Right lobe of liver (tissue), 6 donors: ENCODE measurements around the gene DNMT3B. TPM values are rescaled to one million over a fixed set of nuclear protein-coding genes. Genes with fewer than 3 reads are reported as not detected.

ENCODE experiments used
- ATAC-seq, 4 donors: fragments of 200-7000 bp; cut with Tn5 transposase; one replicate each; pipeline ENCODE4 v1.9.1; 2020; ENCODE audit warnings: mild to moderate bottlenecking in 4 of 4, moderate library complexity in 4 of 4
- DNase-seq, 3 donors: peaks; one replicate each; pipeline ENCODE4 v3.0.0-alpha.2; 2020
- H3K27ac ChIP-seq, 3 donors: fragments of 200-600 bp; one replicate each; pipeline ENCODE4 v1.8.0; 2022
- H3K27me3 ChIP-seq, 2 donors: fragments of 200-600 bp; one replicate each; pipeline ENCODE4 v1.8.0; 2022
- H3K36me3 ChIP-seq, 4 donors: fragments of 200-600 bp; sonication (generic) in 1 of 4; one replicate each; pipeline versions ENCODE4 v1.5.1 to v1.8.0; 2017 to 2022; ENCODE audit warnings: control low read depth in 1 of 4
- H3K4me1 ChIP-seq, 4 donors: fragments of 200-600 bp; sonication (generic) in 1 of 4; one replicate each; pipeline versions ENCODE4 v1.5.1 to v1.8.0; 2017 to 2022; ENCODE audit warnings: control low read depth in 1 of 4
- H3K4me3 ChIP-seq, 3 donors: fragments of 200-600 bp; one replicate each; pipeline ENCODE4 v1.8.0; 2022
- H3K9me3 ChIP-seq, 4 donors: fragments of 200-600 bp; sonication (generic) in 1 of 4; one replicate each; pipeline versions ENCODE4 v1.5.1 to v1.8.0; 2017 to 2022; ENCODE audit warnings: control low read depth in 1 of 4
- CTCF ChIP-seq, 4 donors: fragments of 200-600 bp in 3 of 4; fragments of 450-650 bp in 1 of 4; IDR thresholded peaks; one replicate each; pipeline versions ENCODE4 v1.5.1 to v1.8.0; 2016 to 2022; ENCODE audit warnings: antibody characterized with exemption in 4 of 4, mild to moderate bottlenecking in 2 of 4
- POLR2A ChIP-seq: fragments of 450-650 bp; IDR thresholded peaks from one replicate; pipeline ENCODE4 v1.6.1; 2017; ENCODE audit warnings: antibody characterized with exemption, mild to moderate bottlenecking
- WGBS: methylation state at CpG from one replicate; pipeline ENCODE4 v1.1.6; 2018; ENCODE audit warnings: low coverage, low lambda C conversion rate; ENCODE audit not compliant: insufficient coverage; ENCODE audit errors: missing lambda C conversion rate; 5-methylcytosine and 5-hydroxymethylcytosine counted together
- intact Hi-C, 2 donors: fragments of 100-400 bp; cut with DNase I; formaldehyde crosslinking; loops; one replicate each; pipeline versions ENCODE4 v1.11.2 to v1.14.1; 2022
- total RNA-seq, 6 experiments: library from RNA; depleted of rRNA in 2 of 6; stranded (reverse); fragments of >200 nt in 2 of 6; fragmentation: NEBNext Ultra II Directional in 3 of 6; extraction: Animal tissue kit (Norgen Biotek cat#: 25700) in 3 of 6; gene quantifications; one replicate each; pipeline versions ENCODE4 v1.1.0 to v1.2.4, GENCODE V29; 2016 to 2023
- donor health status: DM: no; HTN: yes; CAD: no.
- donor health status: DM: no; HTN: no; CAD: no.
- donor health status: DM: no; HTN: no; CAD: no.
- donor health status: DM: no; HTN: yes; CAD: no.
- donor health status: DM: no; HTN: yes; CAD: no.

DNMT3B gene
- total RNA-seq, 6 experiments from 2014 or later, result 0.43 to 0.88 (median 0.65) TPM

GRCh38 chr20:32752458-32753250 is 9.5 kb upstream of the DNMT3B start:
- no peak for TF ChIP-seq POLR2A
- TF ChIP-seq CTCF (IDR thresholded peaks at IDR 0.05), result no peak
- Histone ChIP-seq H3K27me3 (no peaks in the 10 kb centered on the region), H3K4me1 (no peaks in the 10 kb centered on the region), H3K36me3 (no peaks in the 10 kb centered on the region), H3K9me3 (no peaks in the 10 kb centered on the region), H3K27ac (no peak overlapping the region), H3K4me3 (no peak overlapping the region)
- ATAC-seq (peak in 1 of 4 donors; percentile 87), DNase-seq (no peak)
- WGBS, result 63% methylated on average over 9 of the region's 10 CpGs
- intact Hi-C loops, result no loop called here

DNA sequence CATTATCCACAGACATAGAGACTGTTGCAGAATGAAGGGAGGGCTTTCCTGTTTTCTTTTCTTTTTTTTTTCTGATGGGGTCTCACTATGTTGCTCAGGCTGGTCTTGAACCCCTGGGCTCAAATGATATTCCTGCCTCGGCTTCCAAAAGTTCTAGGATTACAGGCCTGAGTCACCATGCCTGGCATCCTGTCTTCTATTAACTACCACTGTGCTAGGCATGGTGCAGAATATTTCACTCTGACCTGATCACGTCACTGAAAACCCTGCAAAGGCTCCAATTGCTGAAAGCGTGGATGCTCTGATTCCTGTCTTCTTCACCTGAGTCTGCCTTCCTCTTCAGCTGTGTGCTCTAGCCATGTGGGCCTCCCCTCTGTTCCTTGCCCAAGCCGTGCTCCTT is 8.5 kb upstream of the DNMT3B start:
- WGBS, result 88% methylated on average over 3 of the region's 4 CpGs
- no peak for ATAC-seq
- Histone ChIP-seq H3K27ac (no peak overlapping the region), H3K9me3 (no peaks in the 10 kb centered on the region), H3K4me1 (no peaks in the 10 kb centered on the region), H3K27me3 (no peaks in the 10 kb centered on the region), H3K4me3 (no peak overlapping the region), H3K36me3 (no peaks in the 10 kb centered on the region)
- DNase-seq, result no peak
- no peak for TF ChIP-seq CTCF (IDR thresholded peaks at IDR 0.05)
- no peak for TF ChIP-seq POLR2A
- intact Hi-C loops, result no loop called here

DNA sequence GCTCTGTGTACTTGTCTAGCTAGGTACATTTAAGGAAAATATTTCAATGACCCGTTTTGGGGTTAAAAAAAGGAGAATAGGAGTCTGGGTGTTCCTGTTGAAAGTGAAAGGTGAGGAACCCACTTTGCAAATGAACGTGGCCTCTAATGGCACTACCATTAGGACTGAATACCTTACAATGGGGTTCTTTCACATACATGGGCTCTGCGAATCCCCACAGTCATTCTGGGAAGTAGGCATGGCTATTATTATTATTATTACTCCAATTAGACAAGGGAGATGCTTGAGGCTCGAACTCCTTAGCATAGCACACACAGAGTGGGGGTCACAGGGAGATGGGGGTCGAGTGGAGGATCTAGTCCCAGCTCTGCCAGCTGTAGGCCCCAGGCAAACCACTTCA is 6.0 kb upstream of the DNMT3B start:
- intact Hi-C loops, result no loop called here
- no peak for TF ChIP-seq CTCF (IDR thresholded peaks at IDR 0.05)
- TF ChIP-seq POLR2A, result no peak
- H3K36me3 ChIP-seq, result no peaks in the 10 kb centered on the region
- no peak overlapping the region for H3K4me3 ChIP-seq
- H3K27ac ChIP-seq, result no peak overlapping the region
- no peaks in the 10 kb centered on the region for H3K4me1 ChIP-seq
- DNase-seq (no peak), ATAC-seq (no peak)
- 47% methylated on average over 3 of the region's 5 CpGs for WGBS
- H3K9me3 ChIP-seq, result no peaks in the 10 kb centered on the region
- H3K27me3 ChIP-seq, result no peaks in the 10 kb centered on the region

DNA sequence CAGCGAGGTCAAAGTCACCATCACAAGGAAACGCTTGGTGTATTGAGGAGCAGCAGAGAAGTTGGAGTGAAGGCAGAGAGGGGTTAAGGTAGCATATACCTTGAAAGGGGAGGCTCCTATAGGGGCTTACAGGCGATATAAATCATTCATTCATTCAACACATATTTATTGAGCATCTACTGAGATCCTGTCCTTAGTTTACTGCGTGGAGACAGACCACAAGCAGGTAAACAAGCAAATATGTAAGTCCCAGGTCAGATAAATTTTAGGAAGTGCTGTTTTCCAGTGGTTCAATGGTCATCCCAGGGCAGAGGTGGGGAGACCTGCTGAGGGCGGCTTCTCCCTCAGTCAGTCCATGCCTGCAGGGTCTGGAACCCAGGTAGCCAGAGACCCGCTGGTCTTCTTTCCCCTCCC is 761 bp upstream of the DNMT3B start:
- no peaks in the 10 kb centered on the region for H3K36me3 ChIP-seq
- peak overlapping the region; percentile 58 to 70 (median 63) for H3K4me3 ChIP-seq
- H3K4me1 ChIP-seq, result peaks cover 0 to 7% (median 0%) of the 10 kb centered on the region in 4 donors
- ATAC-seq, result no peak
- no peaks in the 10 kb centered on the region for H3K27me3 ChIP-seq
- 41% methylated on average over 4 of the region's 6 CpGs for WGBS
- intact Hi-C loops, result no loop called here
- DNase-seq, result no peak
- no peak for TF ChIP-seq POLR2A
- no peak for TF ChIP-seq CTCF (IDR thresholded peaks at IDR 0.05)
- no peaks in the 10 kb centered on the region for H3K9me3 ChIP-seq
- H3K27ac ChIP-seq, result no peak overlapping the region
